ENCODE measurements around the gene DNPH1.

DNA sequence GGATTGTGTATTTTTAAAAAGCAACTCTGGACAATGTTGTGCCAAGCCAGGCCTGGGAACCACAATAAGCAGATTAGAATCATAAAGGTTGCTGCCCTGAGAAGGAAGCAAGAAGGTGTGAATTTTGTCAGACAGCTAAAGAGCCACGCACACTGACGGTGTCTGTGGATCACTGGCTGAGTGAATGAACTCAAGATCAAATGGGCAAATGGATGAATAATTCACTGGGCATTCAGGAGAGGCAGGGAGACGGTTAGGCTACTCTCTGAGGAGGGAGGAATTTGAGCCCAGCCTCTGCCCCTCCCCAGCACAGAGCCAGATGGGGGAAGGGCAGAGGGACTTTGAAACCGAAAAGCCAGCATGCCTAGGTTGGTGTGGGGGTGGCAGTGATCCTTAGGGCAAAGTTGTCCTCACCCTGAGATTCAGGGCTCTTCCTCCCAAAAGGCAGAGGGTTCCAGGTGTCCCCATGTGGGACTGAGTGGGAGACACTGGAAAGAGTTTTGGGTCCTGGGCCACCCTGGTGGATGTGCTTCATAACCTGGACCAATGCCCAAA lies 49.3 kb upstream of the DNPH1 start:
- TF ChIP-seq, protein P1, sequence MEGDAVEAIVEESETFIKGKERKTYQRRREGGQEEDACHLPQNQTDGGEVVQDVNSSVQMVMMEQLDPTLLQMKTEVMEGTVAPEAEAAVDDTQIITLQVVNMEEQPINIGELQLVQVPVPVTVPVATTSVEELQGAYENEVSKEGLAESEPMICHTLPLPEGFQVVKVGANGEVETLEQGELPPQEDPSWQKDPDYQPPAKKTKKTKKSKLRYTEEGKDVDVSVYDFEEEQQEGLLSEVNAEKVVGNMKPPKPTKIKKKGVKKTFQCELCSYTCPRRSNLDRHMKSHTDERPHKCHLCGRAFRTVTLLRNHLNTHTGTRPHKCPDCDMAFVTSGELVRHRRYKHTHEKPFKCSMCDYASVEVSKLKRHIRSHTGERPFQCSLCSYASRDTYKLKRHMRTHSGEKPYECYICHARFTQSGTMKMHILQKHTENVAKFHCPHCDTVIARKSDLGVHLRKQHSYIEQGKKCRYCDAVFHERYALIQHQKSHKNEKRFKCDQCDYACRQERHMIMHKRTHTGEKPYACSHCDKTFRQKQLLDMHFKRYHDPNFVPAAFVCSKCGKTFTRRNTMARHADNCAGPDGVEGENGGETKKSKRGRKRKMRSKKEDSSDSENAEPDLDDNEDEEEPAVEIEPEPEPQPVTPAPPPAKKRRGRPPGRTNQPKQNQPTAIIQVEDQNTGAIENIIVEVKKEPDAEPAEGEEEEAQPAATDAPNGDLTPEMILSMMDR (IDR thresholded peaks at IDR 0.05; ENCODE audit: low read length): no peak
- no peak for TF ChIP-seq EZH2 (IDR thresholded peaks at IDR 0.05; ENCODE audit: borderline replicate concordance, low read length)

Data from OCI-LY1 (cell line).